GM19035 (cell line): ENCODE results near the gene ITGA5.

ENCODE experiments used
- ATAC-seq: cut with Tn5 transposase; IDR thresholded peaks from one replicate; pipeline ENCODE4 v1.9.1; 2021; ENCODE audit not compliant: unreplicated experiment

The ITGA5 gene

DNA sequence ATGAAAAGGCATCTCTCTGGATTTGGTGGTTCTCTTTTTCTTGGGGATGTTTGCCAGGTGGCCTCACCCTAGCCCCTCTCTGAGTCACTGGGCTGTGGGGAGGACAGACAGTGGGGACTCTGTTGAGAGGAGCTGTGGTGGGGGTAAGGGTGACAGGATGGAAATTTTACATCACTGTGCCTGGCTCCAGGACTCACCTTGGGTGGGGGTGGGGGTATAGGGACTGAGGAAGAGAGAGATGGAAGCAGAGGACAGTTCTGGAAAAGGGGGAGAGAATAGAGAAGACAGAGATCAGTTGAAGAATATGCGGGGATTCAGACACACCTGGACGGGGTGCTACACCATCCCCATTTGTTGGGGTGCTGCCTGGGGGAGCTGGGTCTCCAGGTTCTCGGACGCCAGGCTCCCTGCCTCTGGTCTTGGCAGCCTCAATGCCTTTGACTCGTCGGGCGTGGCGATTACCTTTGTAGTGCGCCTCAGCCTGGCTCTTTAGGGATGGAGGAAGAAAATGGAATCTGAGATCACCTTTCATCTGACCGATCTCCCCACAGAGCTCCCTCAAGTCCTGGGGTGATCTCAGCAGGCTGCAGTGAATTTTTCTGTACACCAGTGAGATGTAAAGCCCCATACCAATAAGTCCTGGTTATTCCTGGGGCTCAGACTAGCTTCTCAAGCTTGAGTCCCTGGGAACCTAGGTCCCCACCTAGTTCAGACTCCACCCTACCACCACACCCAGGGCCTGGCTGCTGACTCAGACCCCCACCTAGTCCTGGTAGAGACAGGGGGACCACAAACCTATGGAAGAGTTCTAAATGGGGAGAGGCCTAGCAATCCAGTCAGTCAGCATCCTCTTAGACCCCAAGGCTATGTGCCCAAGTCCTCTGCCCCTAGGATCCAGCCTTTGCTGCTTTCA, 45.2 kb downstream of the ITGA5 start:
- no peak for ATAC-seq

DNA sequence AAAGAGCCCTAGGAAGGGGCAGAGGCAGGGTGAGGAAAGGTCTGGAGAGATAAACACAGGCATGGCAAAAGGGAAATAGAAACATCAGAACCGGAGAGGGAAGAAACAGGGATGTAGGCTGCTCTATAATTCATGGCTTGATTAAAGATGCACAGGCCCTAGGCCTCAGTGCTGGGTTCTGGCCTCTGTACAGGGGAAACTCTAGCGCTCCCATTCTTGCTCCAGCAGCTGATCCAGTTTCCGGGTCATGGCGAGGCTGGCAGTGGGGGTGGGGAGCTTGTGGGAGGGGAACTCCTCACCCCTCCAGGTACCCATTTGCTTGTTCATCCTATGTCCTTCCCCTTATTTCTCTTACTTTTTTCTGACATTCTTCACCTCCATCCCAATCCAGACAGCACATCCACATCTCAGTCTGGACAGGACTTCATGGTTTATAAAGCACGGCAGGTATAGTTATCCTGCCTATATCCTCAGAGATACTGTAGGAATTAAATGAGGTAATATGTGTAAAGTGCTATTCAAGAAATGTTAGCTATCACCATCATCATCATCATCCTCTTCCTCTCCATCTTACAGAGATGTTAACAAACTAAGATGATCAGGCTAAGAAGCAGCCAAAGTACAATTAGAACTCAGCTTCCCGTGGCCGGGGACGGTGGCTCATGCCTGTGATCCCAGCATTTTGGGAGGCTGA, 46.8 kb downstream of the ITGA5 start:
- ATAC-seq: no peak

DNA sequence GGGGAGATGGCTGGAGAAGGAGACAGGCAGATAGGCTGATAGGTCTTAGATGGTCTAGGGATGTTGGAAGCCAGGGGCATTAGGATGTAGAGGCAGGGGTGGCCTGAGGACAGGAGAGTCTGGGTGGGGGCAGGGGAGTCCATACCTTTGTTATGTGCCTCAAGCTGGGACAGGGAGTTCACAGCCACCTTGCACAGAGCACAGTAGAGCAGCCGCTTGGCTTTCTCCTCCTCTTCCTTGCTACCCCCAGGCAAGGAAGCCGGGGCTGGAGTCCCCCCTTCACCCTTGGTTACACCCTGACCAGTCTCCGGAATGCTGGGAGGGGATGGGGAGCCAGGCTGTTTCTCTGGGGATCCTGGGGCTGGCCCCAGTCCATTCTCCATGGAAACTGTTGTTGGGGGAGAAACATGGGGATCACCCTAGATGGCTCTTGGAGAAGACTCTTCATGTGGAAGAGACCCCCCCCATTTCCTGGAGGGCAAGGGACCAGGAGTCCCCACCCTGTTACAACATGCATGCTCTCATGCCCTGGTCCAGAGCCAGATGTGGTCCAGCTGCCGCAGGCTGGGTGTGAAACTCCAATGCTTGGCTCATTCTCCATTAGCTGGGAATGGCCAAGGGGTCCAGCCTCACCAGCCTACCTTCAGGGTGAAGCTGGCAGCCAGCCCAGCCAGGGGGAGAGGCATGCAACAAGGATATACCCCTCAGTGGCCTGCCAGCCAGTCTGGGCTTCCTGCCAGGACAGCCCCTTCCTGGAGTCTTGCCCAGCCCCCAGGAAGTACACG, 47.5 kb downstream of the ITGA5 start:
- ATAC-seq: no peak

DNA sequence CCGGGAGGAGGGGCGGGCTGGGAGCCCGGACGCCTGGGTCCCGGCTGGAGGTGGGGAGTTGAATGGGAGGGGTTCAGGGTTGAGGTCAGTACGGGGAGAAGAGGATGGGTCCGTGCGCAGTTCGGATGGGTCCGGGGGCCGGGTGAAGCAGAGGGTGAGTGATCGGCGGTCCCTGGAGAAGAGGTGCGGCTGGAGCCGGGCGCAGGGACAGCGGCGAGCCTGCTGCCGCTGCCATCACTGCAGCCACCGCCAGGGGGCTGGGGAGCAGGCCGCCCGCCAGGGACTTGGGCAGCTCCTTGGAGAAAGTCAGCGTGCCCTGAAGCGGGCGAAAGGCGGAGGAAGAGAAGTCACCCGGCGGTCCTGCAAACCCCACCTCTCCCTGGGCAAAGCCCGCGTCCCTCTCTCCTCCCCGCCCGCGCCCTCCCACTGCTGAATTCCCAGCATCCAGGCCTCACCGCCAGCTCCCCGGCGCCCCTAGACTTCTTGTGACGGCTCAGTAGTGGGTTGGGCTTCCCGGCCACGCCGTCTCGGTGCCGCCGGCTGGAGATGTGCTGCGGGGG, 48.8 kb downstream of the ITGA5 start:
- no peak for ATAC-seq

DNA sequence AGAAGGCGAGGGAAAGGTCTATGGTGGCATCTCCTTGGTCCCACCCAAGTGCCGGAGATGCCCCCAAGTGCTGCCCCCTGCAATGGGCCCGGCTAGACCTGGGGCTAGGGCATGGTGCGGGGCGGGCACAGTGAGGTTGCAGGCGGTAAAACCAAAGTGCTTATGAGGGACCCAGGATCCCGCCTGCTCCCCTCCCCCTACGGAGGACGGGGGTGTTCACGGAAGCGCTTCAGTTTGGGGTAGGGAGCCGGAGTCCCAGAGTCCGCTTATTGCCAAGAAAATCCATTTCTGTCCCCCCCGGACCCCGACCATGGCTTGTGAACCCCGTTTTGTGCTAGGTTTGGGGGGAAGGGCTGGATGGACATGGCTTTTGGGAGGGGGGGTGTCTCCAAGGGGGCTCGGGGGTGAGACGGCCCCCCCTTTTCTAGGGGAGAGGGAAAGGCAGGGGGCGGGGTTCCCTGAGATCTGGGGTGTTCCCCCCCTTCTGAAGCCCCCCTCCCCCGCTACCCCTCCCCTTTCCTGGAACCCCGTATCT, 49.4 kb downstream of the ITGA5 start:
- ATAC-seq: no peak

DNA sequence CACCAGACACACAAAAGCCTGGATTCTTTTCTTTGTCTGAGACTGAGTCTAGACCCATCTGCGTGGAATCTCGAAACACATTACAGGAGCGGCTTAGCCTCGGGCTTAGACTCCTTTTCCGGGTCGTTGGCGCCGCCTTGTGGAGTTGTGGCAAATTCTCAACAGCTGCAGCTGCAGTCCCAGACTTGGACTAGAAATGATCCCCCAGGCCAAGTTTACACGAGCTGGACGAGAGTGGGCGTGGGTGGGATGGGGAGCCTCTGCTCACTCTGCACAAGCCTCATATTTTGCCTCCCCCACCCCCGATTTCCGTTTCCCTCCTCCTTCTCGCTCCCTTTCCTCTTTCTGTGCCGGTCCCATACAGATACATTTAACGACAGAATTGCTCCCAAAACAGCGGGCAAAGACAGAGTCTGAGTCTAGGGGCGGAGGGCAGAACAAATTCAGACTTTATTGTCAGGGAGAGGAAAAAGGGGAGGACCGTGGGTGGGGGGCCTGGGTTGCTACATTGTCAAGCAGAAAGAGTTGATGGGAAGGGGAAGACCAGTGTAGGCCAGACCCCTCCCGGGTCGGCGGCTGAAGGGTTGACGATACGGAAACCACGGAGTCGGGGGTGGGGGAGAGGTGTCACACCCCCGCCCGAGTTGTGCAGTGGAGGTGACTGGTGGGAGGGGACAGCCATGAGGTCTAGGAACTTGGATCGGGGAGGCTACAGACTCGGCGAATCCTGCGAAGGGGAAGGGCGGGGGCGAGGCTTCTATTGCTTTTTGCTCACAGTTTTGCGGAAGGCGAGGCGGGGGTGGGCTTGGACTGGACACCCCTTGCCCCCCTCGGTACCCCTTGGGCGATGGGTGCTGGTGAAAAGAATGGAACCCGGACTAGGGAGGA, 50.1 kb downstream of the ITGA5 start:
- peak; percentile 85 for ATAC-seq

DNA sequence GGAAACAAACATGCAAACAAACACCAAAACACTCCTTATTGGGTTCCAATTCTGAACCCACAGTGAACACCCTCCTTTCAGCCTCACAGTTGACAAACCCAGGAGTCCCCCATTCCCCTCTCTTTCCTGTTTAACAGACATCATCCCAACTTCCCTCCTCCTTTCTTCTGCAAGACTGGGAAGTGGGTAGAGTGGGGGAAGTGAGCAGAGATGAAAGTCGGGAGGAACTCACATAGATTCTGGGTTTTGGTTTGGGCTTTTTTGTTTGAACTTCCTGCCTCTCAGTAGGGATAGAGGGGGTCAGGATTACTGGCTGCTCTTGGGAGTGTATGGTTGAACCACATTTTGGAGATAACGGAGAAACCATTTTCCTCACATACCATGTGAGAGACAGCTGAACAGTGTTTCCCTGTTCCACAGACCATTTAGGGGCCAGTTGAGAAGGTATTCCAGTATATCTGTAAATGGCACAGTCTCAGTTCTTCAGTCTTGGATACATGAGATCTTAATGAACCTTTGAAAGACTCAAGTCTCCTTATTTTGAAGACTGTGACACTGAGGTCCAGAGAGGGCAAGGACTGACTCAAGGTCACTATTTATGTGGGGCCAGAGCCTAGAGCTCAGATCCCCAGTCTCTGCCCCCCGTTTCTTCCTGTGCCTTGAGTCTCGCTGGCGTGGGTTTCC, 50.9 kb downstream of the ITGA5 start:
- peak; percentile 29 for ATAC-seq

DNA sequence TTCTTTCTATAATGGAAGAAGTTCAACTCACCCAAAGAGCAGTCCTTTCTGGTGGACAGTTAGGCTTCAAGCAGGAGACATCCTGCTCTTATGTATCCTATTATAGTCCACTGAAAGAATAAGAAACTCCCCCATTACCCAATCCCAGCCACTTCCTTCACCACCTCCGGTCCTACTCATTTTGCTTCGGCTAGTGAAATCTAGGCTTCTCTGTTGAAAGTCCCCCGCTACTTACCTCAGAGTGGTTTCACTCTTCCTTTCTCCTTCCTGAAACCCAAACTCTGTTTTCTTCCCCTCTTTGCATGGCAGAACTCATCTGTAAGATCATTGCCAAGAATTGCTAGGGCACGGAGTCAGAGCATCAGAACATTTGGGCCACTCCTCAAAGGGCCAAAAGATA, 54.7 kb downstream of the ITGA5 start, which contains the start of gene GPR84:
TSS of gene GPR84 (minus strand) at position 74 of the 400 bp plus-strand sequence. CDS start 635 bp downstream, outside the sequence.
- ATAC-seq: no peak

DNA sequence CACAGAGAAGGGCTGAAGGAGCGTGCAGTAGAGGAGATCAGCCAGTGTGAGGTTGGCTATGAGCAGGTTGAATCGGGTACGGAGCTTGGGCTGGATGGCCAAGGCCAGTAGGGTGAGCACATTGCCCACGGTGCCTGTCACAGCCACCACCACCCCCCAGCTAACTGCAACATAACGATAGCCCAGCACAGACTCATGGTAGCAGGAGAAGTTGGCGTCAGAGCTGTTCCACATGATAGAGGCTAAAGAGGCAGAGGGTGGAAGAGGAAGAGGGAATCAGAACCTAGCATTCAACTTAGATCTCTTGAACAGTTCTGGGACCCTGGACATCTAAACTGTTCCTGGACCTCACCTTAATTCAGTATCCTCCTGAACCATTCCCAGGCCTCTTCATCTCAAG, 55.4 kb downstream of the ITGA5 start:
- no peak for ATAC-seq

DNA sequence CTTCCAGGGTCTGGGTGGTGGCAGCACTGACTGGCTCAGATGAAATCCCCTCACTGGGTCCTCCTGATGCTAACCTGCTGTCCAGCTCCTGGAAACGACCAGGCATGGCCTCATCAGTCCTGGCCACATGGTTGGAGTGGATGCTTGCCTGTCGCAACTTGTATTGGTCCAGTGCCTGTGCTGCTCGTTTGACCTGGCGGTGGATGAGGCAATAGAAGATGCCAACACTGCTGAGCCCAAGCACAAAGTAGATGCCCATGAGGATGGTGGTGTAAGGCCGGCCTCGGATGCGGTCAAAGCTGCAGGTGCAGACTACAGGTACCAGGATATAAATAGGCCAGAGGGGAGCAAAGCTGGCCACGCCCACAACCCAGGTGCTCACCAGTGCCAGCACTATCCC, 56.0 kb downstream of the ITGA5 start:
- ATAC-seq: no peak

DNA sequence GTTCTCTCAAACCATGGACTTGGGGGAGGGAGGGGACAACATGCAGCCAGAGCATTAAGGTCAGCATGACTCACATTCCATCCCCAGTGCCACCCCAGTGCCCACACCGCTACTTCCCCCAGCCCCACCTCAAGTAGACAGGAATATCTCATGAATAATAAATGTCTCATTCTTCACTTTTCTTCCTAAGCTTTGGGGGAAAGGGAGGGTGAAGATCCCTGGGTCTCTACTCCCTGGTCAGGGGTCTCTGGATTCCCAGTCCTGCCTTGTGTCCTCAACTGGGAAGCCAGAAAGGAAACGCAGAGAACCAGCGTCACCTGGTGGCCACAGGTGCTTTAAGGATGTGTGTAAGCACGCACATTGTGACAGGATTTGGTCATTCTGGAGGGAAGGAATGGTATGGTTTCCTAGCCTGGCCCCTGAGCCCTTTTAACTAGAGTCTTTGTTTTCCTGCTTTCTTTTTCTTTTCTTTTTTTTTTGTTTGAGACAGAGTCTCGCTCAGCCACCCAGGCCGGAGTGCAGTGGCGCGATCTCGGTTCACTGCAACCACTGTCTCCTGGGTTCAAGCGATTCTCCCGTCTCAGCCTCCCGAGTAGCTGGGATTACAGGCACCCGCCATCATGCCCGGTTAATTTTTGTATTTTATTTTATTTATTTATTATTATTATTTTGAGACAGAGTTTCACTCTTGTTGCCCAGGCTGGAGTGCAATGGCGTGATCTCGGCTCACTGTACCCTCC, 58.2 kb downstream of the ITGA5 start:
- no peak for ATAC-seq

DNA sequence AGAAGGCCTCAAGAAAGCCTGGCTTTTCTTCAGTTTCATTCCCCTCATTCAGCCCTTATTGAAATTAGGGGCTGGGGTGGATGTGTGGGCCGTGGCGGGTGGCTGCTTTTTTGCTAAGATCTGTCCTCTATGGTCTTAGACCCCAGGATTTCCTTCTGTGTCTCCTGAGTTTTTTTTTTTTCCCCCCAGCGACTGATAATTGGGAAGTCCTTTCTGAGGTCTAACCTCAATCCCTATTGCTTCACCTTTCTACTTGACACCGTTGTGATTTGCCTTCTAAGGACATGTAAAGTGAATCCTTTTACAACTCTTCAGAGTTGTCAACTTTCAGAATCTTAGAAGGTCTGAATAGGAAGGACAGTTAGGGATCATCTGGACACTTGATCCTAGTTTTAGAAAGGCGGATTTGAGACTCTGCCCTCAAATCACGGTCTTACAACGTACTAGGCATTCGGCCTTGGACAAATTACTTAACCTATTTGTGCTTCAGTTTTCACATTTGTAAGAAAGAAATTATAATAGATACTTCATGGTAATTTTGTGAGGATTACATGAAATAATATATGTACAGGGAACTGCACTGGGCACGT, 59.2 kb downstream of the ITGA5 start:
- no peak for ATAC-seq

DNA sequence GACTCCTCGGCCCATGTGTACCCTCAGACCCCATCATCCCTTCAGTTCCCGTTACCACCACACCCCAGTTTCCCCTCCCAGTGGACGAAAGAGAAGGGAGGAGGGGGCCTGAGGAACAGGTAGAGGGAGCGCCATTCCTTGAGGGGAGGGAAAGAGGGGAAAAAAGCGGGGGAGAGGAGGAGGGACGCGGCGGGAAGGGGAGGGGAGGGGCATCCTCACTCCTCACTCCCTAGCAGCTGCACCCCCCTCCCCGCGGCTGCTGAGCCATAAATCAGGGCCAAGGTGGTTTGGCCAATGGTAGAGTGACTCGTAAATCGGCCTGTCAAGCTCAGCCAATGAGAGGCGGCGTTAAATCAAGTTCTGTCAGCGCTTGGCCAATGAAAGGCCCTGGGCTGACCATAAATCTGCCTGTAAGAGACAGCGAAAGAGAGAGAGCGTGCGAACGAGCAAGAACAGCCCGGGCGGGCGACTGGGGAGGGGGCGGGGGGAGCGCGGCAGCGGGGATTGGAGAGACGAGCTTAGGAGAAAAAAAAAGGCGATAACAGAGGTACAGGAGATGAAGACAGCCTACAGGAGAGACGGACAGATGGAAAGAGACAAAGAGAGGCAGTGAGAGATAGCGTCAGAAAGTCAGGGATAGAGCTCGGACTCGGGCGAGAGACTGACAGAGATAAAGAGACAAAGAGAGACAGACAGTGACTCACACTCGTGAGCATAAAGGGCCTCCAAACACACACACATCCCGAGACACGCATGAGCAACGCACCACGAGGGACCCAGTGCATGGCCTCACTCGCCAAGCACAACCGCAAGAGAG, 59.9 kb downstream of the ITGA5 start:
- peak; percentile 100 for ATAC-seq

DNA sequence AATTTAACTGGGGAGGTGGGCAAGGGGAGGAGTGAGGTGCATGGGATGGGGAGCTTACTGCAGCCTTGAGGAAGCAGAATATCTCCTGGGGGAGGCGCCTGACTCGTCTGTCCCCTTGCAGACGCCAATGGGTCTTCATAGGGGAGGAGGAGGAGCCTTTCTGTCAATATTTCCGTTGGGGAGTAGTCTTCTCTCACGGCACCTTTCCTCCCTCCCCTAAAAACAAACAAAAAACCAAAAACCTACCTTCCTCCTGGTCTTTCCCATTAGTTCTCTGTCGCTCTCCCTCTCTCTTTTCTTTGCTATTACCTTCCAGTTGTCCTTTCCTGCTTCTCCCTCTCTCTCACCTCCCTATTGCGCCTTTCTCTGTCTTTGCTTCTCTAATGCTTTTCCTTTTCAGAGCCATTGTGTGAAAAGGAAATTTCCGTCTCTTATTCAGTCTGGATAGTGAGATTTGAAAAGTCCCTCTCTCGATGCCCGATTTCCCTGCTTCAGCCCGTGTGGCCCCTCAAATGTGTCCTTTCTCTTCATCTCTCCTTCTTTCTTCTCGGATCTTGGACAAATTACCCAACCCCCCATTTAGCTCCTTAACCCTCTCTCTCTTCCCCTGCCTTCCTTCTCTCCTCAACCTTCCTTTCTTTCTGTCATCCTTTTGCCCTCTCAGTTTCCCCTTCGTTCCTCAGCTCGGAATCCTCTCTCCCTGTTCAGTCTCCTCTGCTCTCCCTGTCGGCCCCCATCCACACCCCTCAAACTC, 60.7 kb downstream of the ITGA5 start:
- no peak for ATAC-seq

DNA sequence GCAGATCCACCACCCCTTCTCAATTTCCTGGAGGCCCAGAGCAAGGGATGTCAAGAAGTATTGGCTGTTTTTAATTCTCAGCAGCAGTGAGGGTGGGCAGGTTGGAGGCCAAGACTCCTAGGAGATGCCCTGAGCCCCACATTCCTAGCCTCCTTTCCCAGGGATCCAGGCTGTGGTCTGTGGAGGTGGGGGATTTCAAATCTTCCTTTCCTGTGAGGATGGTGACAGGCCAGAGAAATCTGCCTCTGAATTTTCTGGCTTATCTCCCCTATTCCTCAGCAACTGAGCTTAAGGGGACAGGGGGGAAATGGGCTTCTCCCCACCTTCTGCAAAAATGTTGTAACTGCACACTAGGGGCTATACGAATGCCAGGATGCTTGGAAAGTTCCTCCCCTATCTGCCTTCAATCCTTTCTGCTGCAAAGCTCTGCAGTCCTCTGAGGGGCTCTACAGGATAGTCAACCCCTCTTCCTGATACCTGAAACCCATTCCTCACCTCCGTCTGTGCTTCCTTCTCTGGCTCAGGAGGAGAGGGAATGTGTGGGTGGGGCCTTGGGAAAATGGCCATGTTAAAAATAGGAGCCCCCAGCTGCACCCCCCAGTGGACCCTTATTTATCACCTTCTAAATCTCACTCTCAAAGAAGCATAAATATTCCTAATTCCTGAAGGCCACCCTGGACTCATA, 61.4 kb downstream of the ITGA5 start:
- ATAC-seq: no peak

DNA sequence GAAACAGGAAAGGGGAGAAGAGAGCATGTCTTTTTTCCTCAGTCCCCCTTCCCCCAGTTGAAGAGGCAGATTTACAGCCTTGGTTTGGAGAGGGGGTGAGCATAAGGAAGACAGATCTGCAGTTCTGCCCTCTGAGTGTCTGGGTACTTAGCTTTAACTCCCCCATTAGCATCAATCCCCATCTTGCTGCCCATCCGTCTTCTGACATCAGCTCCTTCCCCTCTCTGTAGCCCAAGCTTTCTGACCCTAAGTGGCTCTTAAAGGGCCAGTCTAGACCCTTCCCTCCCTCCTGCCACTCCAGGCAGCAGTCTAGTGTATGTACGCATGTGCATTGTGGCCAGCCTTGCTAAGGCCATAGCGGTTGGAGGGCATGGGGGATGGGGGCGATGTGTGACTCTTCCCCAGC, 62.1 kb downstream of the ITGA5 start:
- no peak for ATAC-seq
